NOMO-1 treated with dmso at 0.1 percent for 144 hours (cell line): ENCODE measurements around the gene CSNK2B.

Source experiments
- DNase-seq: peaks from one replicate; lab custom pipeline; 2025; ENCODE audit not compliant: unreplicated experiment; lab: John Stamatoyannopoulos, UW

Gene CSNK2B

GRCh38 chr6:31665501-31666336 is at the start of gene CSNK2B:
Gene CSNK2B (plus strand): TSS chr6:31666080. CDS start chr6:31666832, 752 bp downstream.
- peak; percentile 97 for DNase-seq

- no peak for DNase-seq
These were observed 48.9 kb upstream of the CSNK2B start for GRCh38 chr6:31617010-31617409.

- peak; percentile 99 for DNase-seq
These were observed 45.9 kb upstream of the CSNK2B start for GRCh38 chr6:31619805-31620585.

- DNase-seq, result peak; percentile 79
These were observed 45.1 kb upstream of the CSNK2B start, which contains the start of gene PRRC2A for GRCh38 chr6:31620586-31621319. Gene PRRC2A (plus strand): TSS chr6:31620715. CDS start chr6:31622790, 2,075 bp downstream.

GRCh38 chr6:31621320-31621939 is 44.5 kb upstream of the CSNK2B start:
- no peak for DNase-seq

GRCh38 chr6:31621991-31622390 is 43.9 kb upstream of the CSNK2B start:
- no peak for DNase-seq

GRCh38 chr6:31622684-31623091 is 43.2 kb upstream of the CSNK2B start:
- DNase-seq, result peak; percentile 16

GRCh38 chr6:31624070-31624469 is 41.8 kb upstream of the CSNK2B start:
- DNase-seq, result no peak

- DNase-seq, result no peak
These were observed 38.9 kb upstream of the CSNK2B start for GRCh38 chr6:31626952-31627351.

GRCh38 chr6:31627690-31628287 is 38.1 kb upstream of the CSNK2B start:
- no peak for DNase-seq

GRCh38 chr6:31629014-31629413 is 36.9 kb upstream of the CSNK2B start:
- no peak for DNase-seq

- DNase-seq, result no peak
These were observed 35.5 kb upstream of the CSNK2B start for GRCh38 chr6:31630177-31630934.

- no peak for DNase-seq
These were observed 34.7 kb upstream of the CSNK2B start for GRCh38 chr6:31631209-31631608.

GRCh38 chr6:31631681-31632278 is 34.1 kb upstream of the CSNK2B start:
- no peak for DNase-seq

GRCh38 chr6:31632279-31632946 is 33.5 kb upstream of the CSNK2B start:
- no peak for DNase-seq

- DNase-seq, result no peak
These were observed 32.4 kb upstream of the CSNK2B start for GRCh38 chr6:31633447-31633846.

GRCh38 chr6:31634131-31634530 is 31.7 kb upstream of the CSNK2B start:
- DNase-seq, result no peak

- DNase-seq, result no peak
These were observed 30.8 kb upstream of the CSNK2B start for GRCh38 chr6:31634969-31635575.
